ENCODE data around the gene NRXN3.

Gene NRXN3

DNA sequence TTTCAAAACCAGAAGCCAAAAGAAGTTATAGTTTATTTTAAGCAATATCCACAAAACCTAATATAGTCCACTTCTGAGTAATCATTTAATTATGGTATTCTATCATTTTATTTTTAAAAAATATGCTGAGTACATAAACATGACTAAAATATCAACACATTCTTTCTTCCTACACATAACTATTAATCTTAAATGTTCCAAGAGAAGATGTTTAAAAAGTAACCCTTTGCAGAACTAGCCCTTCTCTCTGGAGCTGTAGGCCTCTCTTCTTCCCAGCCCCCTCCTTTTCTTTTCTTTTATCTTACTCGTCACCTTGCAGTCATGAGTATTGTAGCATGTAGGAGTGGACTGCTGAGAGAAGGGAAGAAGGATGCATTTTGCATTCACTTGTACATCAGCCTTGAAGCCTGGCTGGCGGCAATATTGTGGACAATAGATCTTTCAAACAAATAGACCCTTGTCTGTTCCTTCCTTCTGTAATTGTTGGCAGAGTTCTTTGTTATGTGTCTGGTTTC is 941.9 kb downstream of the NRXN3 start:
- TF ChIP-seq, protein P1, sequence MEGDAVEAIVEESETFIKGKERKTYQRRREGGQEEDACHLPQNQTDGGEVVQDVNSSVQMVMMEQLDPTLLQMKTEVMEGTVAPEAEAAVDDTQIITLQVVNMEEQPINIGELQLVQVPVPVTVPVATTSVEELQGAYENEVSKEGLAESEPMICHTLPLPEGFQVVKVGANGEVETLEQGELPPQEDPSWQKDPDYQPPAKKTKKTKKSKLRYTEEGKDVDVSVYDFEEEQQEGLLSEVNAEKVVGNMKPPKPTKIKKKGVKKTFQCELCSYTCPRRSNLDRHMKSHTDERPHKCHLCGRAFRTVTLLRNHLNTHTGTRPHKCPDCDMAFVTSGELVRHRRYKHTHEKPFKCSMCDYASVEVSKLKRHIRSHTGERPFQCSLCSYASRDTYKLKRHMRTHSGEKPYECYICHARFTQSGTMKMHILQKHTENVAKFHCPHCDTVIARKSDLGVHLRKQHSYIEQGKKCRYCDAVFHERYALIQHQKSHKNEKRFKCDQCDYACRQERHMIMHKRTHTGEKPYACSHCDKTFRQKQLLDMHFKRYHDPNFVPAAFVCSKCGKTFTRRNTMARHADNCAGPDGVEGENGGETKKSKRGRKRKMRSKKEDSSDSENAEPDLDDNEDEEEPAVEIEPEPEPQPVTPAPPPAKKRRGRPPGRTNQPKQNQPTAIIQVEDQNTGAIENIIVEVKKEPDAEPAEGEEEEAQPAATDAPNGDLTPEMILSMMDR (IDR thresholded peaks at IDR 0.05; ENCODE audit: low read depth, low read length, missing control alignments): no peak
- no peak for DNase-seq (ENCODE audit: low read depth)
- H3K4me3 ChIP-seq (ENCODE audit: low read depth, low read length): no peak overlapping the region

DNA sequence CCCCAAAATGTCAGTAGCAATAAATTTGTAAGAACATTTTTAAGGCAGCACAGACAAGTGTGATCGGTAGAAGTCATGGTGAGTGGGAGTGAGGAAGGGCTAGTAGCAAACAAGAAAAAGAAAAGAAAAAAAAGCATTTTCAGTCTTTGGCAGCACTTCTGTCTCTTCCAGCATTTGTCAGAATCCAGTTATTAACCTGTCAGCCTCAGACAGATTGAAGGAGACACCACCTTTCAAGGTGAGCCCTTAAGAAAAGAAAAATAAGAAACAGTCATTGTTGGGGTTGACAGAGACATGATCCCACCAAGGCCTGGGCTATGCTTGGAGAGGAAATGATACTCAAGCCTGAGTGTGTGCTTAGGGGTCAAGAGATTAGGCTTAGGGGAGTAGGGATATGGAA is 947.4 kb downstream of the NRXN3 start:
- H3K4me3 ChIP-seq (ENCODE audit: low read depth, low read length): no peak overlapping the region
- TF ChIP-seq, protein P1 (IDR thresholded peaks at IDR 0.05; ENCODE audit: low read depth, low read length, missing control alignments): no peak
- DNase-seq (ENCODE audit: low read depth): no peak

DNA sequence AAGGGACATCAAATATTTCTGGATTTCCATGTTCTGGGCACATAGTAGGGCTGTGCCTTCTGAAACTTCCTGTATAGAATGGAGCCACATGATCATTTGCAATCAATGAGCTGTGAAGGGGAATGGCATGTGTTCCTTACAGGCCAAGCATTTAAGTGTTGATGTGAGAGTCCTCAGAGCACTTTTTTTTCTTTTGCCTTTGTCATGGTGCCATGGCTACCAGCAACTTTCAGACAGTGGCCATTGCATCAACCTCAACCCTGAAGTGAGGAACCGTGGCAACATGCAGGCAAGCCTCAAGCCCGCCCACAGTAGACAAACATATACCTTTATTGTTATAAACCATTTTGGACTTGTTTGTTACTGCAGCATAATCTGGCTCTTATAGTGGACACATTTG is 948.1 kb downstream of the NRXN3 start:
- DNase-seq (ENCODE audit: low read depth): no peak
- no peak overlapping the region for H3K4me3 ChIP-seq (ENCODE audit: low read depth, low read length)
- TF ChIP-seq, protein P1 (IDR thresholded peaks at IDR 0.05; ENCODE audit: low read depth, low read length, missing control alignments): no peak

DNA sequence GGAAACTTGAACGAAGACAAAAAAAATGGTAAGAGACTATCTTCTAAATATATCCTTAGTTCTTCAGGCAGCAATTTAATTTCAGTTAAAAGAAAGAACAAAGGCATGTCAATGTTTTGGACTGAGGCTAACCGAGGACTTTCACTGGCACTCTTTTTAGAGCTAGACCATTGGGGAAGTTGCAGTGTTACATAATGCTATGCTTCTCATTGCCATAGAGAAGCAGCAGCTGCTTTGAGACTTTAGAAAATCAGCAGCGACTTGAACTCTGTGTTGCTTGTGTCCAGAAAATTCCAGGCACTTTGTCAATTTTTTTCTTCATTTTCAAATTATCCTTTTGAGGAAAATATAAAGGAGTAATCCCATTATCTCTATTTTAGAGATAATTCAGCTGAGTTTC is 964.2 kb downstream of the NRXN3 start:
- no peak for DNase-seq (ENCODE audit: low read depth)
- TF ChIP-seq, protein P1 (IDR thresholded peaks at IDR 0.05; ENCODE audit: low read depth, low read length, missing control alignments): no peak
- H3K4me3 ChIP-seq (ENCODE audit: low read depth, low read length): no peak overlapping the region

DNA sequence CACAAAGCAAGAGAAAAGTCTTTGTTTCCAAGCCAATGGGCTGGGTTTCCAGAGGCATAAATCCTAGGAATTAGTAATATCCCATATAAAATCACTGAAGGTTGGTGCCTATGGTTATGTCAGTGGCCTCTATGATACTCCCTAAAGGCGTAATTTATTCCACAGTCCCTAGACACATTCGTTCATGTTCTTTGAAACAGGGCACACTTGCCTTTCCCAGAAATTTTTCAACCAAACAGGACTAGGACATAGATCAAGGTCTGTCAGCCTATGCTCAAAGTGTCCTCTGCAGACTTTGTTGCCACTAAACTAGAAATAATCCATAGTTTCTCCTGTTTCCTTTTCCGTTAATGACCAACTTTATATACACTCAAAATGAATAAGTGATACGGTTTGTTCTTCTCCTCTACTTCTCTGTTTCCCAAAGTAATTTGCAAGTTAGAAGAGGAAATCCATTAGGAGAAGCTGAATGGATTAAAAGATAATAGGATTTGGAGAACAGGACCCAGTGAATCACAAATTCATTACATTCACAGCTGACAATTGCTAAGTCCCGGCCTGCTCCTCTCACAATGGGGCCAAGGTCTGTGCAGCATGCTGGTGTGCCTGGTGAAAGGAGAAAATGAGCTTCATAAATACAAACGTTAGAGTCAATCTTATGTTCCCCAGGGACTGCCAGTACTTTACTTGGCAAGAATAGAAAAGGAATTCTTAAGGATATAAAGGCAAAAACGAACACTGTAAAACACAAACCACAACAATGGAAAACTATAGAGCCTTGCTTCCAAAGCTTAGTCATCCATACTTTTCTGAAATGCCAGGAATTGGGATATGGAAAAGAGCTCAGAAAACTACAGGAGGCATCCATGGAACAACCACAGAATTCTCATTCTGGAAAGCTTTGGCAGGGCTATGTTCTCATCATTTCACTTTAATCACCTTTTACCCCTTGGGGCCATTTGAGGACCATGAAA is 966.2 kb downstream of the NRXN3 start:
- no peak overlapping the region for H3K4me3 ChIP-seq (ENCODE audit: low read depth, low read length)
- no peak for DNase-seq (ENCODE audit: low read depth)
- TF ChIP-seq, protein P1 (IDR thresholded peaks at IDR 0.05; ENCODE audit: low read depth, low read length, missing control alignments): no peak

DNA sequence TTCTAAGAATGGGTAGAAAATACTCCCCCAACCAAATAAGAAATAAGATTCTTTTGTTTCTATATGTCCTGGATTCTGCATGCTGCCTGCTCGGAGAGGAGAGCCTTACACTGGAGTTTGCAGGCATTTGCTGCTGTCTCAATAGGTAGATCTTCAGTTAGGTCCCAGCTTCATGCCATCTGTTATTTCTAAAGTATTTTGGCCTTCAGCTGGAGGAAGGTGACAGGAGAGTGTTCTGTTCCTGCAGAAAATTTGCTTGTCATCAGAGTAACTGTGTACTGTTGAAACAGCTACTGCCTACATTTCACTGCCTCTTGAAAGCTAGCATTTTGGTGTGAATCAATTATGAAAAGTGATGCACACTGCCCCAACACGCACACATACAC is 966.9 kb downstream of the NRXN3 start:
- no peak for DNase-seq (ENCODE audit: low read depth)
- H3K4me3 ChIP-seq (ENCODE audit: low read depth, low read length): no peak overlapping the region
- TF ChIP-seq, protein P1 (IDR thresholded peaks at IDR 0.05; ENCODE audit: low read depth, low read length, missing control alignments): no peak
